HG03280 (cell line): ENCODE data around the gene GLIS2.

Source experiments
- ATAC-seq: cut with Tn5 transposase; IDR thresholded peaks from one replicate; pipeline ENCODE4 v1.9.1; 2021; ENCODE audit warnings: mild to moderate bottlenecking, moderate library complexity; ENCODE audit not compliant: unreplicated experiment

Gene GLIS2

DNA sequence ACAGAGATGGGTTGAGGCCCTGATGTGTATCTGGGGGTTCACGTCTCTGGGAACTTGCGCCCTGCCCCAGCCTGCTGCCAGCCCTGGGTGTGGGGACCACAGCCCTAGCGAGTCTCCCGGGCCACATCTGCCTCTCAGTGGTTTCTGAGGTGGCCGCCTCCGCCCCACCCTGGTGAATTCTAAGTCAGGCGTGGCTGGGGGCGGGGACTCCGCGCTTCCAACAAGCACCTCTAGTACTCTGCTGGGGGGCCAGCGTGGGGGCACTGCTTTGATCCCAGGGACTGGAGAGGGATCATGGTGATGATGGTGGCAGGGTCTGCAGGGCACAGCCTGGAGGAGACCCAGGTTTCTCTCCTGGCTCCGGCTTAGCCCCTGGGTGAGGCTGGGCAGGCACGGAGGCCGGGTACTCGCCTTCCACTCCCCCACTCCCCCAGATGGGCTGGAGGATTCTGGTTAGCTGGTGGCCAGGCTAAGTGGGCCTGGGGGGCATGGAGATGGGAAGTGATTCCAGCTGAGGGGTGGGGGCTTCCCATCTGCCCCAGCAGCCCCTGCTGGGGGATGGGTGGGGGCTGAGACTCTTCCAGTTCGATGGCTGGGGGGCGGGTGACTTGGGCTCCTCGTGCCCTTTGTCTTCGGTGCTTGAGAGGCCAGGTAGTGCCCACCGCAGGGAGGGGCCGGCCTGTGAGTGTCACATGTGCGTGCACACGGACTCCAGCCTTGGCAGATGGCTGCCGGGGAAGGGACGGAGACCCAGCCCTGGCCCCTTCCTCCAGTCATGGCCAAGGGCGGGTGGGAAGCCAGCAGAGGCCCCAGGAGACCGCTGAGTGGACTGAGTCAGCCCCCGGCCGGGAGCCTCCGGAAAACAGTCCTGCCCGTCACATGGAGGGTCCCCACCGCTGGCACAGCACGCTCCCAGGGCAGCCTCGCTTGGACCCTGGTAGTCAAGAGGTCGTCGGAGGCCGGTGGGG lies 3.9 kb downstream of the GLIS2 start:
- no peak for ATAC-seq

DNA sequence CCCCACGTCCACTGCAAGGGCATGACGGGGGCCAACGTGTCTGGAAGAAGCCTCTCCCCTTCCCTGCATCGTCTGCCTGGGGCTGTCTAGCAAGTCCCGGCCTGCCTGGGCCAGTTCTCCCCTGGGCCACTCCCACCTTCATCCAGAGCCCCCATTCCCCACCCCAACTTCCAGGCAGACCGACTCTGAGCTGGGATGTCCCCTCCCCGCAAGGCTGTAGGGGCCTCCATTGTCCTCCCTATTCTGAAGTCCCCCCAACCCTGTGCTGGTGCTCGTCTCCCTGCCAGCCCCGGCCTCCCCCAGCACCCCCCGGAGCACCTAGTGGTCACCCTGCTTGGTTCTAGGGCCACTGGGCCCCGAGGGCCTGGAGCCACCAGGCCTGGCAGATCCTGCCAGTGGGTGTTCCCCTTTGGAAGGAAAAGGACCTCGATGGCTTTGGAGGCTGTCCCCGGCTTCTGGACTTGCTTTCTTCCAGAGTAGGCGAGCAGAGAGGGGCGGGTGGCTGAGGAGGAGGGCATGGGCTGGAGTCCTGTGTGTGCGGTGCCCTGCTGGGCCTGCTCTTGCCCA lies 4.8 kb downstream of the GLIS2 start:
- no peak for ATAC-seq

DNA sequence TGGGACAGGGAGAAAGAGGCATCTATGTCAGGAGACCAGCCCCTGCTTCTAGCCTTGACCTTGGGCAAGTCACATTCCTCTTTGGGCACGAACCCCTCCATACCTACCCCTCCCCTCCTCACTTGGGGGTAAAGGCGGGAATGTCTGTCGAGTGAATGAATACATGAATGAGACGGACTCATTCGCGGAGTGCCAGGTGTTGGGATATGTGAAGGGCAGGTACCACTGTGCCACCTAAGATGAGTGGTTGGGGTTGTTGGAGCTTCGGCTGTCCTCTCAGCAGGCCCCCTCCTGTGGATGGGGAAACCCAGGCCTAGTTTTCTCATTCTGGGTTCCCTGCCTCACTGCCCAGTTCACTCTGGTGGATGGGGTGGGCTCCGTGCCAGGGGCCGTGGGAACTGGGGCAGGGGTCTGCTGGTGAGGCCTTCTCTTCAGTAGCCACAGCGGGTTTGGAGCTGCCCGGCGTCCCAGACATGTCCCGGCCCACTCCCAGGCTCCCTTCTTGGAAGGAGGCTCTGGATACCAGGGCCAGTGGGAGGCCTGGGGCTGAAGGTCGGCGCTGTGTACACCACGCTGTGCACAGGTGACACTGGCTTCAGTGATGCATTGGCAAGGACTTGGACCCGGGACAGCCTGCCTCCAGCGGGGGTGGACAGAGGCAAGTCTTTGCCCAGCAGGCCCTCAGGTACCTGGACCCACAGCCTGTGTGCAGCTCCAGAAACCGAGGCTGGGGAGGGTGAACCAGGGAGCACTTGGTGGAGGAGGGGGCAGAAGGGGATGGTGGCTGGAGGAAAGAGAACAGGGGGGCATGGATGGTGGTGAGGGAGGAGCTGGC lies 5.6 kb downstream of the GLIS2 start:
- ATAC-seq, result no peak

DNA sequence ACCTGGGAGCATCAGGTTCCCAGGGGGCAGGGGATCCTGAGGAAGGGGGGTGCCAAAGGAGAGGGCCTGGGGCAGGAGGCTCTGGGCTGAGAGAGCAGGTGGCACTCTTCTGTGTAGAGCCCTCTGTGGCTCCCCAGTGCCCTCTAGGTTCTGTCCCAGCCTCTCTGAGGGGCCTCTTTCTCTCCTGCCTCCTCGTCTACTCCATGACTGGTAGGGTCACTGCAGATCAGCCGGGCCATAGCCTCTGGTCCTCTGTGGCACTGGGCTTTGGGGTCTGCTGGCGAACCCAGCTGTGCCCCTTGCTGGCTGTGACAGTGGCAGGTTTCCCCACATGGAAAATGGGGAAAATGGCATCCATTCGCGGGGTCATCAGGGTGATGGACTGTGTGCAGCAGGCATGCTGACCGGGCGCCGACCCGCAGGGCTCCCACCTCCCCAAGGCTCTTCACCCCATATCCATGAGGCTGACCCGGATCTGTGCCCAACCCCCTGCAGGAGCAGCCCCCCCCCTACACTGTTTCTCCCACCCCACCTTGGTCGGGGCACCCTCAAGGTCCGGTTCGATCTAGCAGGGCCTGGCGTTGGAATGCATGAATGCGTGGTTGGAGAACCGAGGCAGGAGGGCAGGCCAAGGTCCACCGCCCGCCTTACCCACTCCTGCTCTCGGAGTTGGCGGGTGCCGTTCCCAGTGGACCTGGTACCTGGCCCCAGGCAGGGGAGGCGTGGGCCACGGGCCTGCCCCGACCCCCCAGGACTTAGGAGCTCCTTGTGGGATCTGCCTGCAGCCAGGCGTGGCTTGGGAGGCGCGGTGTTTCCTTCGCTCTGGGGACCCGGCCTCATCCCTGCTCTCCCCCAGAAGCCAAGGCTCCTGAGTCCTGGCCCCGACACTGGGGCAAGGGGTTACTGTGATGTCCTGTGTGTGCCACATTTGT lies 6.5 kb downstream of the GLIS2 start:
- ATAC-seq, result no peak

DNA sequence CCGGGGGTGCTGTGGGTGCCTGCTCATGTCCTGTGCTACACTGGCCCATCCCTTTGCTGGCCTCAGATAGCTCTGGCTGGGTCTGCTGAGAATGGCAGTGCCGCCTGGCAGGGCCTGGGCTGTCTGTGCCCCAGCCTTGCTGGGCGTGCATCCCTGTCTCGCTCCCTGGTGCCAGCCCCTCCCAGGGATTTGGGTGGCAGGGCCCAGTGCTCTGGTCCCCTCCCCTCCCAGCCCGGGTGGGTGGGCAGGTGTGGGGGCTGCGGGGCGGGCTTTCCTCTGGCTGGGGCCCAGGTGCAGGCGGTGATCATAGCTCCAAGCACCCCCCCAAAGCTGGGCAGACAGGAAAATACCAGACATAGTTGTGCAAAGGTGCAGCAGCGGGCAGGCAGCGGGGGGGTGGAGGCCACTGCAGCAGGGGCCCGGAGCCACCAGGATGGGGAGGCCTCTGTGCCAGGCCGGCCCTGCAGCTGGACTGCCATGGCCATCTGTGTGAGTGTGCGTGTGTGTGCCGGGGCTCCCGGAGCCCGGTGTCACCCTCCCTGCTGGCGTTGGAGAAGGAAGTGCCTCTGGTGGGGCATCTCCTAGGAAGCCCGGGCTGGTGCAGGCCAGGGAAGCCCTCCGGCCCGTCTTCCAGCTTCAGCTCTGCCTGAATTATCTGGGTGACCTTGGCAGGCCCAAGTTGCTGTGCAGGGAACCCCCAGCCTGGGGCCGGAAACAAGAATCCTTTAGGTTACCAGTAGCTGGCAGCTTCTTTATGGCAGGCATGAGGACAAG lies 7.4 kb downstream of the GLIS2 start:
- no peak for ATAC-seq

DNA sequence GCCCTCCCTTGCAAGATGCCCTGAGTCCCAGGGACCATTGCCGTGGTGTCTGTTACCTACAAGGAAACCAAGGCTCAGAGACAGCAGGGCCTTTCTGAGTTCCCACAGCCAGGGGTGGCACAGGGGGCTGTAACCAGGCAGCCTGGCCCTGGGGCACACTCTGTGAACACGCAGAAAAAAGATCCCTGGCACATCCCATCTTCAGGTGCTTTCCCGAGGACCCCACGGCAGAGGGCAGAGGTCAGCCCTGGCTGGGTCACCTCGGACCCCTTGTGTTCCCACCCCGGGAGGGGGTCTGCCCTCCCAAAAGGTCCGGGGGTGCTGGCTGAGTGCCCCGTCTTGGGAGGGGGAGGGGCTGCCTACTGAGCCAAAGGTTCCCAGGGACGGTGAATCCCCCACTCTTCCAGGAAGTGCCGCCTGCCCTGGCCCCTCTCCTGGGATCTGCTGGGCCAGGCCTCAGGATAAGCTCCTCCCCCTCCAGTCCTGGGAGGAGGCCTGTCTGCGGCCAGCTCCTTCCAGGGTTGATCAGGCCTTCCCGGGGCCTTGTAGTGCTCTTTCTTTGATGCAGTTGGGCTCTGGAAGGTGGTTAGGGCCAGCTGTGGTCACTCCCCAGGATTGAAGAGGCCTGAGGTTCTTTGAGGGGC lies 8.1 kb downstream of the GLIS2 start:
- ATAC-seq, result no peak

DNA sequence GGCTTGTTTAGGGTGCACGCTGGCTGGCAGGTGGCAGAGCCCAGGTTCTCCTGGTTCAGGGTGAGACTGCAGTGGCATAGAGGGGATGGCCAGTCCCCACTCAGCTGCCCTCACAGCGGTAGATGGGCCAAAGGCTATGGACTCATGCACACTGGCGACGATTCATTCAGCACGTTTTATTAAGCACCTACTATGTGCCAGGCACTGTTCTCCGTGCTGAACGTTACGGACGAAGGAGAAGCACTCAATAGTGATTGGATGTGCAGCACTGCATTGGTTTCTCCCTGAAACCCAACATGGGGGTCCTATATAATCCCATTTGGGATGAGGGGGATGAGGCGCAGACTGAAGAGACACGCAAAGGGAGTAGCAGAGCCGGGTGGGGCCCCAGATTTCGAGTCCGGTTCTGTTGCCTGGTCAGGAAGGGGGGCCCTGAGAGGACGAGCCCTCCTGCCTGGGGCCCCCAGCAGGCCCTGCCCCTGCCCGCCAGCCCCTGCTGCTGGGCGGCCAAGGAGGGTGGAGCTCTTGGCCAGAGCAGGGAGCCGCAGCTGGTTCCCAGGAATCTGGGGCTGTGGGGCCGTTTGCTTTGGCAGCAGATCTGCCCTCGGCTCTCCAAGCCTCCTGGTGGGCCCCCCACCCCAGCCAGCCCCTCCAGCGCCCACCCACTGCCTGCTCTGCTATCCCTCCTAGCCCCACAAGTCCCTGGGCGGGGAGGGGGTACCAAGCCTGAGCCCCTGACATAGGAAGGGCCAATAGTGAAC lies 8.8 kb downstream of the GLIS2 start:
- ATAC-seq, result no peak

DNA sequence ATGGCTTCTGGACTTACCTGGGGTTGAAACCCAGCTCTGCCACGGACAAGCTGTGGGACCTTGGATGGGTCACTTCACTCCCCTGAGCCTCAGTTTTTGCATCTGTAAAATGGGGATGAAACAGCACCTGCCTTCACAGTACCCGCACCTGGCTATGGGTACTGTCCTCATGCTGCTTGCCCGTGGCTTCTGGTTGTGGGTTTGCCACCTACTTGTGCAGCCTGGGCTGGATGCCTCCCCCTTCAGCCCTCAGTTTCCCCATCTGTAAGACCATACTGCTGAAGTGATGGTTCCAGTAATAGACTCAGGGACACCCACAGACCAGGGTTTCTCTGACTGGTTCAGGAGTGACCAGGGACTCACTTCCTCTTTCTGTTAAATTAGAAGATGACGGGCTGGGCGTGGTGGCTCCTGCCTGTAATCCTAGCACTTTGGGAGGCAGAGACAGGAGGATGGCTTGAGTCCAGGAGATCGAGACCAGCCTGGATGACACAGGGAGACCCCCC lies 9.4 kb downstream of the GLIS2 start:
- ATAC-seq, result no peak

DNA sequence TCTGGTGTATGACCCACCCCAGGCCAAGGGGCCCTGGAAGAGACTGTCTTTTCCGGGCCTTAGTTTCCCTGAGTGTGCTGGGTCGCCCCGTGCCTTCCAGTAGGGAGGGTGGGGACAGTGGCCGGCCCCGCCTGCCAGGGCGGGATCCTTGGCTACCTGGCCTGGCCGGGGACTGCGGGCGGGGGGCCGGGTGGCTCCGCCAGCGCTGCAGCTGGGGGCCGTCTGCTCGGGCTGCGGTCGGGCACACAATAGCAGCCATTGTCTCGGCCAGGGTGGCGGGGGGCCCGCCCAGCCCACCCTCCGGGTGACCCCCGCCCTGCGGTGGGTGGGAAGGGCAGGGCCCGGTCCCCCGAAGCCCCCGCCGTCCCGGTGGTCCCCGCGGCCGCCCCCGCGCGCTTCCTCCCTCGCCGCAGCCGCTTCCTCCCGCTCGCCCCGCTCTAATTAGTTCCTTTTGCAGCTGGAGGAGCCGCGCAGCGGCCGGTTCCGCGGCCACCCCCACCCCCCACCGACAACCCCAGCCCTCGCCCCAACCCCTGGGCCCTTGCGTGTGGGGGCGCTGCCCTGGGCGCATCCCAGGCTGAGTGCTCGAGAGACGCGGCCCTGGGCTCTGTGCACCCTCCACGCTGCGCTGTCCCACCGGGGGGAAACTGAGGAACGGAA lies 11.6 kb downstream of the GLIS2 start:
- ATAC-seq, result no peak

DNA sequence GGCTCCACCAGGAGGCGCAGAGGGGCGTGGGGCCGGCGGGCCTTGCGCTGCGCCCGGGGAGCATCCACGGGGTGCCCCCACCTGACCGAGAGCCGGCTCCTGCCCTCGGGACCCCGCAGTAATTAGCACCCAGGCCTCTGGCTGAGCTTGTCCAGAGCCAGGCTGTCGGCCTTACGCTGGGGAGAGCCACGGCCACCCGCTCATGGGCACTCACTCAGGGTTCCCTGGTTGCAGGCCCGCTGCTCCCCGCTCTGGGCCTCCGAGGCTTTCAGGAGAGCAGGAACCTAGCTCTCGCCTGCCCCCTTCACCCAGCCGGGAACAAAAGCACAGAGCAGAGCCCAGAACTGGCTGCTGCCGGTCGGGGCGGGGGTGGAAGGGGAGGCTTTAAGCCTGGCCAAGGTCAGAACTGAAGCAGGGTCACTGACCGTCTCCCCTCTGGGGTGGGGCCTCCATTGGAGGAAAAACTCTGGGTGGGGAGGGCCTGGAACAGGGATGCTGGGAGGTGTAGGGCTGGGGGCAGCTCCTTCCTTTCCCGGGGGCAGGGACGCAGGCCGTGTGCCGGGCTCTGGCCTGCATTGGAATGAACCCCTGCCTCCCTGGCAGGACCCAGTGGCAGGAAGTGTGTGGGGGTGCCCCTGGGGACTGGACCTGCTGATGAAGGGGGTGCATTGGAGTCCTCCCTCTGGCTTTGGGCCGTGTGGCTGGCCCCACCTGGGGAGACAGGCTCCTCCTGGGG lies 12.3 kb downstream of the GLIS2 start:
- ATAC-seq, result no peak

DNA sequence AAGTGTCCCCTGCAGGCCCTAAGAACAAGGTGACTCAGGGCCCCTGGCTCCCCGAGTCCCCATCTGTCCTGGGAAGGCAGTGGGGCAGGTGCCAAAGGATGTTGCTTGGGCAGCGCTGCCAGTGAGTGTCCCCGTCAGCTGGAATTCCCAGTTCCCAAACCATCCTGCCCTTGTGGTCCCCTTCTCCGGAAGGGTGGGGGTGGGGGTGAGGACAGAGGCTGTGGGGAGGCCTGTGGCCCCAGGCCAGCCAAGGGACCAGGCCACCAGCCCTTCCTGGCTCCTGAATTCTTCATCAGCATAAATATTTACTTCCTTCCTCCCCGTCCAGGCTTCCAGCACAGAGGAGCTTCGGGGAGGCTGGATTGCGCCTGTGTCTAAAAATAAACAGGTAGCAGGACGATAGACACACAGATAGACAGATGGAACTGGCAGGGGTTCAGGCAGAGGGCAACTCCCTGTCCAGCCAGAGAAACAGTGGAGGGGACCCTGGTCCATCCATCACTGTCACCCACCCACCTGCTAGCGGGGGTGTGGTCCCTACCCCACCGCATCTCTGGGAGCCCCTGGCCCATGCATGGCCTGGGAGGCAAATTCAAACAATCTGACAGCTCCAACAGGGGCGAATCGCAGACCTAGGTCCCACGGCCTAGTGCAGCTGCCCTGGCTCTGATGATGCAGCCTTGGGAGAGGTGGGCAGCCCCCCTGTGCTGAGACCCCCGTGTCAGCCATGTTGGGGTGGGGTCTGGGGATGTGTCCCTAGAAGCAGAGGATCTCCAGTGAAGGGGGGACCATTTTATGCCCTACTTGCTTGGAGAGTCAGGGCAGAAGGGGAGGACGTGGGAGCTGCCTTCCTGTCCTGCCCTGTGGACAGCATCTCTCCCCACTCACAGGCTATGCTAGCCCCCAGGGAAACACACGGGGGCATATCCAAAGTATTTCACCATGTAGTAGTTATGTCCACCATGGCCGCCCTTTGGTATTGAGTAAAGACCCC lies 13.2 kb downstream of the GLIS2 start:
- no peak for ATAC-seq

DNA sequence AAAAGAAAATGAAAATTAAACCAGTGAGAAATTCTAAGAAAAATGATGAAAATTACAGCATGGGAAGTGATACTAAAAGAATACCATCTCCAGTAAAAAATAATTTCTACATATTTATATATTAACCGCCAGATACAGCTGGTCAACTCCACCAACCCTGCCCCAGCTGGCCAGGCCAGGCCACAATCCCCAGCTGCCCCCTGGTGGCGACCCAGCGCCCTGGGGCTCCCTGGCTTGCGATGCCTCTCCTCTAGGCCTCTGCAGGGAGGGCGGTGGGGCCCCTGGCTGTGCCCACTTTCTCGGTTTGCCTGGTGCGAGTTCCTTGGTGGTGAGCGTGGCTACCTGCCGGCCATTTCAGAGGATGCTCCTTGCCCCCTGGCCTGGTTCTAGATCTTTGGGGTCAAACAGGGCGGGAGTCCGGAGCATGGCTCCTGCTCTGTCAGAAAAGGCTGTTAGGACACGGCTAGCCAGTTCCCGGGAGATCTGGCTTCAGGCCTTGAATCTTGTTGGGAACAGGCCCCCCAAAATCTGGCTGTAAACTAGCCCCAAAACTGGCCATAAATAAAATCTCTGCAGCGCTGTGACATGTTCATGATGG lies 14.5 kb downstream of the GLIS2 start:
- ATAC-seq, result peak; percentile 44

DNA sequence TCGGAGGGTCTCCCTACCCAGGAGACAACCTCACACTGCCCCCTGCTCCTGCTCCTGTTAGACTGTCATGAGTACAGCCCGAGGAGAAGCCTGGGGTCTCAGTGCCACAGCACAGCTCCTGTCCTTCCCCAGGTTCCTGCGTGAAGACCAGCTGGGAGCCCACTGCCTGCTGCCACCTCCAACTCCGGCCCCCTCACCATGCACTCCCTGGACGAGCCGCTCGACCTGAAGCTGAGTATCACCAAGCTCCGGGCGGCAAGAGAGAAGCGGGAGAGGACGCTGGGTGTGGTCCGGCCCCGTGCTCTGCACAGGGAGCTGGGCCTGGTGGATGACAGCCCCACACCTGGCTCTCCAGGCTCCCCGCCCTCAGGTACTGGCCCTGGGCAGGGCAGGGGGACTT lies 16.2 kb downstream of the GLIS2 start:
- ATAC-seq, result no peak

DNA sequence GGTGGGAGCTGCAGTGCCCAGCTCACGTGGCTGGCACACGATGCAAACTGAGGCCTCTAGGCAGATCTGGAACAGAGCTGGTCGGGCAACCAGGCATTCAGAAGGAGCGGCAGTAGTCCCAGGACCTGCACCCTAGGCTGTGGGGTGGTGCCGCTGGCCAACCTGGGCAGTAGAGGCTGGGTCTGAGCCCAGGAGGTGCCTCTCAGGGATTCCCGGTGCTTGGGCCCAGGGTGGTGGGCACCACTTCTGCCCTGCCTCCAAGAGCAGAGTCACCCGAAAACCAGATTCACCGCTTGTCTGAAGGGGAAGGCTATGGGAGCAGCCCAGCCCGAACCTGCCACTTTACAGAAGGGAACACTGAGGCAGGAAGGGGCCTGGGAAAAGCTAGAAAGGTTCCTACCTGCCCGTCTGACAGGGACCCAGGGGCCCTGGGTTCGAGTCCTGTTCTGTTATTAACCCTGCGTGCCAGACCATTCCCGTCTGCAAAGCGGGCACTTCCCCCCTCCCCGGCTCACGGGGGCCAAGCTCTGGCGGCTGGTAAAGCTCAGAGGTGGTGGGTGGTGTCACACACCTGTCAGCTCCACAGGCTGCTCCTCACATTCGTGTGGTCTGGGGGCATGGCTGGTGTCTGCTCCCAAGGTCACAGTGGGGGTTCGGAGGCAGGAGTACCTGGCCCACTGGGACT lies 16.9 kb downstream of the GLIS2 start:
- no peak for ATAC-seq

DNA sequence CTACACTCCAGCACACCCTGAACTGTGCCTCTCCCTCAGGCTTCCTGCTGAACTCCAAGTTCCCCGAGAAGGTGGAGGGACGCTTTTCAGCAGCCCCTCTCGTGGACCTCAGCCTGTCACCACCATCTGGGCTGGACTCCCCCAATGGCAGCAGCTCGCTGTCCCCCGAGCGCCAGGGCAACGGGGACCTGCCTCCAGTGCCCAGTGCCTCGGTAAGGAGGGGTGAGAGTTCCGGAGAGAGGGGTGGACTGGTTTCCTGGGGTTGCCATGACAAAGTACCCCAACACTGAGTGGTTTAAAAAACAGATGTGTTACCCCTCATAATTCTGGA lies 17.4 kb downstream of the GLIS2 start:
- no peak for ATAC-seq
